CD4-positive, CD25-positive, alpha-beta regulatory T cell (primary cell): ENCODE measurements around the gene ARFGEF3. TPM values are rescaled to one million over a fixed set of nuclear protein-coding genes. Genes with fewer than 3 reads are reported as not detected.
"Not testable (repeated sequence)": the region's sequence is repeated elsewhere in the genome, so short reads cannot be mapped to it uniquely, and the experiment has no call there.

Experiments used
- ATAC-seq, 2 donors: fragments of 150-1000 bp; cut with Tn5 transposase; one replicate each; pipeline ENCODE4 v1.10.0; 2021; ENCODE audit warnings: low read depth in 2 of 2, moderate number of reproducible peaks in 2 of 2, moderate library complexity in 1 of 2
- DNase-seq, 3 donors: peaks; one replicate each; pipeline versions ENCODE4 v3.0.0 to v3.0.0-alpha.2; 2012 to 2022; ENCODE audit warnings: mixed read lengths in 1 of 3
- H3K27ac ChIP-seq: one replicate; pipeline ENCODE4 v1.7.0; 2013; ENCODE audit warnings: mild to moderate bottlenecking, low read length; ENCODE audit not compliant: insufficient read depth, poor library complexity, severe bottlenecking
- H3K27me3 ChIP-seq: one replicate; pipeline ENCODE4 v1.7.0; 2013; ENCODE audit warnings: low read length; ENCODE audit not compliant: control insufficient read depth, insufficient read depth
- H3K36me3 ChIP-seq: one replicate; pipeline ENCODE4 v1.7.0; 2013; ENCODE audit warnings: mild to moderate bottlenecking, low read length, moderate library complexity; ENCODE audit not compliant: control insufficient read depth, insufficient read depth
- H3K4me1 ChIP-seq: 2 replicates; pipeline ENCODE4 v1.7.0; 2013; ENCODE audit warnings: mild to moderate bottlenecking, low read length; ENCODE audit not compliant: insufficient read depth, control insufficient read depth, poor library complexity, severe bottlenecking
- H3K4me3 ChIP-seq: one replicate; pipeline ENCODE4 v1.7.0; 2013; ENCODE audit warnings: low read depth, mild to moderate bottlenecking, low read length, moderate library complexity
- H3K9me3 ChIP-seq, 2 experiments: 1 replicate in 1 of 2; 2 replicates in 1 of 2; pipeline ENCODE4 v1.7.0; 2013; ENCODE audit warnings: low read length in 2 of 2, mild to moderate bottlenecking in 1 of 2, moderate library complexity in 1 of 2; ENCODE audit not compliant: control insufficient read depth in 2 of 2
- H3K27ac Mint-ChIP-seq, 3 donors: one replicate each; pipeline ENCODE4 v1.8.0; 2020 to 2022; ENCODE audit warnings: mild to moderate bottlenecking in 3 of 3, mixed read lengths in 3 of 3, moderate library complexity in 2 of 3
- H3K27me3 Mint-ChIP-seq: one replicate; pipeline ENCODE4 v1.8.0; 2022; ENCODE audit warnings: mild to moderate bottlenecking, mixed read lengths
- H3K36me3 Mint-ChIP-seq: one replicate; pipeline ENCODE4 v1.8.0; 2020; ENCODE audit warnings: mixed read lengths
- H3K4me1 Mint-ChIP-seq, 4 donors: one replicate each; pipeline ENCODE4 v1.8.0; 2020 to 2022; ENCODE audit warnings: mixed read lengths in 4 of 4, mild to moderate bottlenecking in 1 of 4
- H3K4me3 Mint-ChIP-seq, 4 donors: one replicate each; pipeline ENCODE4 v1.8.0; 2020 to 2022; ENCODE audit warnings: mild to moderate bottlenecking in 4 of 4, mixed read lengths in 4 of 4, moderate library complexity in 3 of 4
- H3K9me3 Mint-ChIP-seq, 7 donors: one replicate each; pipeline ENCODE4 v1.8.0; 2020 to 2022; ENCODE audit warnings: mixed read lengths in 7 of 7, mild to moderate bottlenecking in 3 of 7, moderate library complexity in 2 of 7
- polyA plus RNA-seq, 4 donors: library from polyadenylated mRNA; unstranded; fragments of 300-500 nt; fragmentation: Illumina TruSeq; gene quantifications; one replicate each; pipeline ENCODE4 v1.2.3, GENCODE V29; 2021
- total RNA-seq: library from RNA; stranded (reverse); gene quantifications from one replicate; pipeline ENCODE4 v1.2.3, GENCODE V29; 2022

Gene ARFGEF3
- total and polyA plus RNA-seq, 5 donors from 2014 or later = not detected

DNA sequence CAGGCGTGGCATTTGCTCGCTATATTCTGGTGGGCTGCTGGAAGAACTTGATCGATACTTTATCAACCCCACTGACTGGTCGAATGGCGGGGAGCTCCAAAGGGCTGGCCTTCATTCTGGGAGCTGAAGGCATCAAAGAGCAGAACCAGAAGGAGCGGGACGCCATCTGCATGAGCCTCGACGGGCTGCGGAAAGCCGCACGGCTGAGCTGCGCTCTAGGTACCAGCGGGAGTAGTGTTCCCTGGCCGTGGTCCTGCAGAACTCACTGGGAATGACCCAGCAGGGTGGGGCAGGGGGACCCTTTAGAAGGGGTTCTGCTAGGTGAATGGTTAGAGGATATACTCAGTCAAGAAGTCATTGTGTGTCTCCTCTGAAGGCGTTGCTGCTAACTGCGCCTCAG is 125.0 kb downstream of the ARFGEF3 start:
- Histone ChIP-seq H3K9me3 (no peaks in the 10 kb centered on the region), H3K27me3 (no peaks in the 10 kb centered on the region), H3K4me1 (no peaks in the 10 kb centered on the region), H3K27ac (no peak overlapping the region), H3K36me3 (no peaks in the 10 kb centered on the region), H3K4me3 (no peak overlapping the region)
- no peak overlapping the region for H3K4me3 Mint-ChIP-seq
- no peak overlapping the region for H3K27ac Mint-ChIP-seq
- DNase-seq = no peak
- H3K36me3 Mint-ChIP-seq = no peaks in the 10 kb centered on the region
- no peaks in the 10 kb centered on the region for H3K9me3 Mint-ChIP-seq
- peaks cover 0 to 10% (median 2%) of the 10 kb centered on the region in 4 donors for H3K4me1 Mint-ChIP-seq
- H3K27me3 Mint-ChIP-seq = no peaks in the 10 kb centered on the region
- no peak for ATAC-seq

DNA sequence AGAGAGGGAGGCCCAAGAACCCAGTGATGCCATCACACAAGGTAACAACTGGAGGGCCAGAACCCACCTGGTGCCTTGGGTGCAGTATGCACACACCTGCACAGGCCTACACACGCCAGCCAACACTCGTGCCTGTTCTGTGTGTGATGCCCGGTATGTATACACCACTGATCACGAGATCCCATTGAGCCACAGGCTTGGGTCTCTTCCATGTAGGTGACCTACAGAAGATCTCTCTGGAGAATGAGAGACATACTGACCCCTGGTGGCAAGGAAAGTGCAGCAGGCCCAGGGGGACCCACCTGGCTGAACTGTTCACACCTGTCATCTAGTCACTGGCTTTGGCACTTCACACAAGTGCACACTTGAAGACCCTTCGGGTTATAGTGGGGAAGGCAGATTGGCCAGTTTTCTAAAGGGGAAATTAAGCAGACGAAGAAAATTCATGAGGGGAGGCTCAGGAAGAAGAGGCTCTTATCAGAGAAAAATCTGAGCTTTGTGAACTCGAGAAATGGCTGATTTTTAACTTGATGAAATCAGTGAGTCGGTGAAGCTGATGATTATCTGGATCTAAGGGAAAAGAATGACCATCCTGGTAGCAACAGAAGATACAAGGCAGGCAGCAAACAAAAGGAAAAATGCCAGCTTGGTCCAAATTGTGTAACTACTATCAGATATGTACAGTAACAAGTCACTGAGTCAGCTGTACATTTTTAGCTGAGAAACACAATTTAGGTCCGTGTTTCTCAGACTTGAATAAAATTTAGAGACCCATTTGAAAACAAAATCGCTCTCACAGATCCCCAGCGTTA is 125.6 kb downstream of the ARFGEF3 start:
- Histone ChIP-seq H3K36me3 (no peaks in the 10 kb centered on the region), H3K9me3 (no peaks in the 10 kb centered on the region), H3K27ac (no peak overlapping the region), H3K27me3 (no peaks in the 10 kb centered on the region), H3K4me3 (no peak overlapping the region), H3K4me1 (no peaks in the 10 kb centered on the region)
- H3K4me3 Mint-ChIP-seq = no peak overlapping the region
- H3K27me3 Mint-ChIP-seq = peaks cover under 1% of the 10 kb centered on the region
- peaks cover 0 to 10% (median 2%) of the 10 kb centered on the region in 4 donors for H3K4me1 Mint-ChIP-seq
- peak in 1 of 2 donors; percentile 39 for ATAC-seq
- H3K9me3 Mint-ChIP-seq = no peaks in the 10 kb centered on the region
- H3K36me3 Mint-ChIP-seq = no peaks in the 10 kb centered on the region
- peak overlapping the region in 2 of 3 donors; percentile 21 to 45 for H3K27ac Mint-ChIP-seq
- peak; percentile 8 to 54 (median 33) for DNase-seq

DNA sequence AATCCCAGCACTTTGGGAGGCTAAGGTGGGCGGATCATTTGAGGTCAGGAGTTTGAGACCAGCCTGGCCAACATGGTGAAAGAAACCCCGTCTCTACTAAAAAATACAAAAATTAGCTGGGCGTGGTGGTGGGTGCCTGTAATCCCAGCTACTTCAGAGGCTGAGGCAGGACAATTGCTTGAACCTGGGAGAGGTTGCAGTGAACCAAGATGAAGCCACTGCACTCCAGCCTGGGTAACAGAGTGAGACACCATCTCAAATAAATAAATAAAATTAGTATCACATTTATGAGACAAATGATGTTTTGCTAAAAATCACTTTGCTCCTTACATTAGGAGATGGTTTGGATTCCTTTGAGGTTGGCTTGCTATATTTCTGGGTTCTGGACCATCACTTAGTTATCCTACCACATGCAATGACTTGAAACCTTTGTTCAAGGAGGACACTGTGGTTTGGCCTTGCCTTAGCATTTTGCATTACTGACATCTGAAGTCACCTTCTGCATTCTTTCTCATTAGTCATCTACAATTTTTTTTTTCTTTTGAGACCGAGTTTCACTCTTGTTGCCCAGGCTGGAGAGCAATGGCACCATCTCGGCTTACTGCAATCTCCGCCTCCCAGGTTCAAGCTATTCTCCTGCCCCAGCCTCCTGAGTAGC is 126.8 kb downstream of the ARFGEF3 start:
- not testable (repeated sequence) for H3K4me1 Mint-ChIP-seq, H3K4me1 ChIP-seq, H3K27me3 Mint-ChIP-seq, H3K4me3 ChIP-seq, ATAC-seq, H3K36me3 Mint-ChIP-seq, H3K36me3 ChIP-seq, DNase-seq, H3K9me3 Mint-ChIP-seq, H3K4me3 Mint-ChIP-seq, H3K9me3 ChIP-seq, H3K27ac Mint-ChIP-seq, H3K27me3 ChIP-seq, H3K27ac ChIP-seq

DNA sequence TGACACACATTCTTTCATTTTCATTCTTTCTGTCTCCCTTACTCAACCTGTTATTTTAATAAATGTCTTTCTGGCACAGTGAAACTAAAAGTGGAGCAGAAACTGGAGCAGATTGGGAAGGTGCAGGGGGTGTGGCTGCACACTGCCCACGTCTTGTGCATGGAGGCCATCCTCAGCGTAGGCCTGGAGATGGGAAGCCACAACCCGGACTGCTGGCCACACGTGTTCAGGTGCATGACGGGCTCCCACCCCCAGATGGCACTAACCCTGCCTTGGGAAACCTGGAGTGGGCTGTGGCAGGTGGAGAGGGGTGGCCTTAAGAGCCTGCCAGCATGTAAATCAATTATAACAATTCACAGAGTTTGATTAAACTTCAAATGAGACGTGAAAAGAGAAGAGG is 128.0 kb downstream of the ARFGEF3 start:
- no peak for ATAC-seq
- Mint-ChIP-seq H3K9me3 (peaks cover 0 to 1% (median 0%) of the 10 kb centered on the region in 7 donors), H3K36me3 (no peaks in the 10 kb centered on the region), H3K4me3 (no peak overlapping the region), H3K27me3 (peaks cover 5% of the 10 kb centered on the region), H3K27ac (peak overlapping the region in 1 of 3 donors; percentile 54), H3K4me1 (peaks cover 0 to 10% (median 2%) of the 10 kb centered on the region in 4 donors)
- Histone ChIP-seq H3K27me3 (no peaks in the 10 kb centered on the region), H3K4me1 (no peaks in the 10 kb centered on the region), H3K27ac (no peak overlapping the region), H3K9me3 (no peaks in the 10 kb centered on the region), H3K4me3 (no peak overlapping the region), H3K36me3 (no peaks in the 10 kb centered on the region)
- peak in 2 of 3 donors; percentile 4 to 12 for DNase-seq

GRCh38 chr6:138290423-138290962 is 128.8 kb downstream of the ARFGEF3 start:
- Histone ChIP-seq H3K4me3 (no peak overlapping the region), H3K9me3 (no peaks in the 10 kb centered on the region), H3K4me1 (no peaks in the 10 kb centered on the region), H3K27me3 (no peaks in the 10 kb centered on the region), H3K36me3 (no peaks in the 10 kb centered on the region), H3K27ac (no peak overlapping the region)
- Mint-ChIP-seq H3K27me3 (peaks cover 5% of the 10 kb centered on the region), H3K4me1 (peaks cover 0 to 10% (median 2%) of the 10 kb centered on the region in 4 donors), H3K27ac (no peak overlapping the region), H3K9me3 (peaks cover 0 to 1% (median 0%) of the 10 kb centered on the region in 7 donors), H3K36me3 (no peaks in the 10 kb centered on the region), H3K4me3 (no peak overlapping the region)
- DNase-seq (no peak), ATAC-seq (no peak)

DNA sequence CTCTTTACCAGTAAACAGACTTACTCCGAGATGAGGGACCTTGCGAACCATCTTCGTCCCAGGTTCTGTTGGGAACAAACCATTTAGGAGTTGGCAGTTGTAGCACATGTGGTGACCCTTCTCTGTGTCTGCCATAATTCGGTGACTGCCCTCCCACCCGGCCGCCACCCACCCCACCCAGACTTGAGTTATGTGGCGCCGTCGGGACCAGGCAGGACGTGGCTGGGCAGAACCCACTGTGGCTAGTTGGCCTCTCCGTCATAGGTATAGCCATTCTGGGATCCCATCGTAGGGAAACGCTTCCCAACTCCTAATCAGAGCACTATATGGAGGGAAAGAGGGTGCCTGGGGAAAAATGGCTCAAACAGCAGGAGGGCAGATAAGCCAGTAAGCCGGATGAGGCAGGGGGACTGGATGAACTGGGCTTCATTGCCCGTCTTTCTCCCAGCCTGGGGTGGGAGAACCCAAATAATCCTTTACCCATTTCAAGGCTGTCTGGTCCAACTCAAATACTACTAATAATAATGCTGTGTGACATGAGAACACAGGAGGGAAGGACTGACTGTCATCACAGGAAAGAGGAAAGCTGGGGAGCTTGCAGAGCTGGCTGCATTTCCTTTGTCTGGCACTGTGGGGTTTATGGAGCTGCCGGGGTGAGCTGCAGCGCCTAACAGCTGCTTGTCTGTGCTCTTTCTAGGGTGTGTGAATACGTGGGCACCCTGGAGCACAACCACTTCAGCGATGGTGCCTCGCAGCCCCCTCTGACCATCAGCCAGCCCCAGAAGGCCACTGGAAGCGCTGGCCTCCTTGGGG is 129.5 kb downstream of the ARFGEF3 start:
- no peaks in the 10 kb centered on the region for H3K27me3 ChIP-seq
- H3K27me3 Mint-ChIP-seq = peaks cover 5% of the 10 kb centered on the region
- no peak for ATAC-seq
- H3K27ac Mint-ChIP-seq = no peak overlapping the region
- no peak overlapping the region for H3K4me3 ChIP-seq
- no peak for DNase-seq
- H3K4me3 Mint-ChIP-seq = no peak overlapping the region
- no peak overlapping the region for H3K27ac ChIP-seq
- no peaks in the 10 kb centered on the region for H3K9me3 ChIP-seq
- H3K4me1 ChIP-seq = no peaks in the 10 kb centered on the region
- H3K9me3 Mint-ChIP-seq = peaks cover 0 to 1% (median 0%) of the 10 kb centered on the region in 7 donors
- H3K36me3 ChIP-seq = no peaks in the 10 kb centered on the region
- peaks cover 0 to 10% (median 2%) of the 10 kb centered on the region in 4 donors for H3K4me1 Mint-ChIP-seq
- H3K36me3 Mint-ChIP-seq = no peaks in the 10 kb centered on the region

- ATAC-seq (no peak), DNase-seq (no peak)
- Mint-ChIP-seq H3K27me3 (peaks cover 5% of the 10 kb centered on the region), H3K4me1 (peaks cover 0 to 10% (median 2%) of the 10 kb centered on the region in 4 donors), H3K27ac (peak overlapping the region in 1 of 3 donors; percentile 71), H3K9me3 (peaks cover 0 to 1% (median 0%) of the 10 kb centered on the region in 7 donors), H3K4me3 (no peak overlapping the region), H3K36me3 (no peaks in the 10 kb centered on the region)
- H3K36me3 ChIP-seq = no peaks in the 10 kb centered on the region
- H3K9me3 ChIP-seq = no peaks in the 10 kb centered on the region
- no peaks in the 10 kb centered on the region for H3K27me3 ChIP-seq
- no peak overlapping the region for H3K4me3 ChIP-seq
- no peak overlapping the region for H3K27ac ChIP-seq
- no peaks in the 10 kb centered on the region for H3K4me1 ChIP-seq
Observed at GRCh38 chr6:138291849-138292181, 130.1 kb downstream of the ARFGEF3 start.
